Liver (tissue), 9 donors: ENCODE data around the gene ZRSR2. TPM values are rescaled to one million over a fixed set of nuclear protein-coding genes. Genes with fewer than 3 reads are reported as not detected.

Source experiments
- DNase-seq: peaks from one replicate; pipeline ENCODE4 v3.0.0-alpha.2; 2017; ENCODE audit warnings: low spot score
- H3K27ac ChIP-seq, 2 donors: one replicate each; pipeline ENCODE4 v1.7.0; 2013; ENCODE audit warnings: inconsistent platforms in 2 of 2, low read length in 2 of 2, control low read depth in 1 of 2, low read depth in 1 of 2, mild to moderate bottlenecking in 1 of 2
- H3K27me3 ChIP-seq, 4 donors: one replicate each; pipeline versions ENCODE4 v1.6.1 to v1.7.0; 2013; ENCODE audit warnings: low read length in 3 of 4, inconsistent platforms in 1 of 4, mild to moderate bottlenecking in 1 of 4, moderate library complexity in 1 of 4; ENCODE audit not compliant: control insufficient read depth in 4 of 4, insufficient read depth in 4 of 4
- H3K36me3 ChIP-seq, 4 donors: one replicate each; pipeline versions ENCODE4 v1.6.1 to v1.7.0; 2013; ENCODE audit warnings: low read length in 3 of 4, mild to moderate bottlenecking in 3 of 4, low read depth in 1 of 4, moderate library complexity in 1 of 4; ENCODE audit not compliant: control insufficient read depth in 4 of 4, insufficient read depth in 3 of 4
- H3K4me1 ChIP-seq, 4 donors: one replicate each; pipeline versions ENCODE4 v1.6.1 to v1.7.0; 2013; ENCODE audit warnings: low read length in 3 of 4, mild to moderate bottlenecking in 3 of 4, moderate library complexity in 1 of 4; ENCODE audit not compliant: control insufficient read depth in 4 of 4, insufficient read depth in 4 of 4
- H3K4me3 ChIP-seq, 3 donors: one replicate each; pipeline versions ENCODE4 v1.6.1 to v1.7.0; 2013; ENCODE audit warnings: low read length in 3 of 3, control low read depth in 1 of 3, low read depth in 1 of 3, mild to moderate bottlenecking in 1 of 3
- H3K9ac ChIP-seq, 2 donors: one replicate each; pipeline ENCODE4 v1.7.0; 2013; ENCODE audit warnings: low read length in 2 of 2, mild to moderate bottlenecking in 2 of 2, moderate library complexity in 2 of 2, control low read depth in 1 of 2, low read depth in 1 of 2
- H3K9me3 ChIP-seq, 4 donors: one replicate each; pipeline versions ENCODE4 v1.6.1 to v1.7.0; 2013; ENCODE audit warnings: low read length in 3 of 4; ENCODE audit not compliant: control insufficient read depth in 4 of 4
- EGR1 ChIP-seq, 2 donors: IDR thresholded peaks; 2 replicates each; pipeline ENCODE4 v1.6.1; 2016 to 2018; ENCODE audit warnings: antibody characterized with exemption in 2 of 2, low read depth in 2 of 2
- FOXA1 ChIP-seq: IDR thresholded peaks from 2 replicates; pipeline ENCODE4 v1.6.1; 2016; ENCODE audit warnings: antibody characterized with exemption
- FOXA2 ChIP-seq: IDR thresholded peaks from 2 replicates; pipeline ENCODE4 v1.6.1; 2016; ENCODE audit warnings: antibody characterized with exemption
- GABPA ChIP-seq, 2 donors: IDR thresholded peaks in 1 of 2; conservative IDR thresholded peaks in 1 of 2; 2 replicates each; pipeline ENCODE4 v1.6.1; 2016; ENCODE audit warnings: antibody characterized with exemption in 2 of 2, mild to moderate bottlenecking in 1 of 2, moderate library complexity in 1 of 2
- HNF4G ChIP-seq: IDR thresholded peaks from 2 replicates; pipeline ENCODE4 v1.6.1; 2016; ENCODE audit warnings: antibody characterized with exemption
- NR2F2 ChIP-seq: IDR thresholded peaks from 2 replicates; pipeline ENCODE4 v1.6.1; 2016; ENCODE audit warnings: antibody characterized with exemption
- RAD21 ChIP-seq, 2 donors: IDR thresholded peaks; 2 replicates each; pipeline ENCODE4 v1.6.1; 2016; ENCODE audit warnings: antibody characterized with exemption in 2 of 2, mild to moderate bottlenecking in 2 of 2
- RXRA ChIP-seq, 2 donors: IDR thresholded peaks; 2 replicates each; pipeline ENCODE4 v1.6.1; 2017 to 2018; ENCODE audit warnings: antibody characterized with exemption in 2 of 2, mild to moderate bottlenecking in 1 of 2
- SP1 ChIP-seq: IDR thresholded peaks from 2 replicates; pipeline ENCODE4 v1.6.1; 2018; ENCODE audit warnings: antibody characterized with exemption, mild to moderate bottlenecking
- TAF1 ChIP-seq: conservative IDR thresholded peaks from 2 replicates; pipeline ENCODE4 v1.6.1; 2016; ENCODE audit warnings: antibody characterized with exemption, mild to moderate bottlenecking
- YY1 ChIP-seq: IDR thresholded peaks from 2 replicates; pipeline ENCODE4 v1.6.1; 2016; ENCODE audit warnings: antibody characterized with exemption, mild to moderate bottlenecking
- WGBS: extraction: QIAGEN DNeasy Blood & Tissue Kit; methylation state at CpG from one replicate; pipeline ENCODE4 v1.1.7; 2013; 5-methylcytosine and 5-hydroxymethylcytosine counted together
- polyA plus RNA-seq, 2 donors: library from polyadenylated mRNA; stranded (reverse) in 1 of 2; unstranded in 1 of 2; fragments of 200-250 nt in 1 of 2; fragments of >200 nt in 1 of 2; fragmentation: Nextera tagmentation in 1 of 2; extraction: Ambion mirVana in 1 of 2; gene quantifications; one replicate each; pipeline versions ENCODE4 v1.2.1 to v1.2.3, GENCODE V29; 2013 to 2015
- total RNA-seq, 2 donors: library from RNA; depleted of rRNA; stranded (reverse); fragments of >200 nt; gene quantifications; one replicate each; pipeline ENCODE4 v1.2.3, GENCODE V29; 2014
- TF ChIP-seq, protein P1 (sequence below): IDR thresholded peaks from 2 replicates; pipeline ENCODE4 v1.6.1; 2016; ENCODE audit warnings: antibody characterized with exemption, mild to moderate bottlenecking
- TF ChIP-seq, protein P2 (sequence below): IDR thresholded peaks from 2 replicates; pipeline ENCODE4 v1.6.1; 2016; ENCODE audit warnings: antibody characterized with exemption
- TF ChIP-seq, protein P3 (sequence below): fragments of 150-350 bp; IDR thresholded peaks from 2 replicates; pipeline ENCODE4 v1.5.1; 2017; ENCODE audit warnings: improper control_type of control experiment, low read depth, low read length; ENCODE audit not compliant: missing input control
- TF ChIP-seq, protein P4 (sequence below): IDR thresholded peaks from 2 replicates; pipeline ENCODE4 v1.6.1; 2016; ENCODE audit warnings: antibody characterized with exemption
- TF ChIP-seq, protein P5 (sequence below): IDR thresholded peaks from 2 replicates; pipeline ENCODE4 v1.6.1; 2016; ENCODE audit warnings: antibody characterized with exemption
- donor health status: healthy.
- donor health status: healthy.
- donor health status: healthy.
- donor health status: healthy.
- donor health status: healthy.

ZRSR2 gene
- total and polyA plus RNA-seq, 4 donors: 1.4 to 7.0 (median 3.0) TPM

DNA sequence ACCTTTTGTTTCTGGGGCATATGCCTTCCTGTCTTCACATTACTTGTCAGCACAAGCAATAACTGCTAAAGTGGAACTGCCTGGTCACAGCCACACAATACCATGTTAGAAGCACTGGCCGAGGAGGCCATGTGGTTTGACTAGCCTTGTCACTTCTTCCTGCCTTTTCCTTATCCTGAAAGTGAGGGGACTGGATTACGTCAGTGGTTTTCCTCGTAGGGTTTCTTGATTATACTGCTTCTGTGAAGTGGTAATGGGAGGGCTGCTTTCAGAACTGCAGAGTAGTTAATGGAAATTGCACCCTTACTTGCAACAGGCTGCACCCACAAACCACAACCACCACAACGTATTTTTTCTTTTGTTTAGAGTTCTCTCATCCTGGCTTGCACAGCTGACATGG lies 26.6 kb downstream of the ZRSR2 start (continued):
- TF ChIP-seq, protein P1, sequence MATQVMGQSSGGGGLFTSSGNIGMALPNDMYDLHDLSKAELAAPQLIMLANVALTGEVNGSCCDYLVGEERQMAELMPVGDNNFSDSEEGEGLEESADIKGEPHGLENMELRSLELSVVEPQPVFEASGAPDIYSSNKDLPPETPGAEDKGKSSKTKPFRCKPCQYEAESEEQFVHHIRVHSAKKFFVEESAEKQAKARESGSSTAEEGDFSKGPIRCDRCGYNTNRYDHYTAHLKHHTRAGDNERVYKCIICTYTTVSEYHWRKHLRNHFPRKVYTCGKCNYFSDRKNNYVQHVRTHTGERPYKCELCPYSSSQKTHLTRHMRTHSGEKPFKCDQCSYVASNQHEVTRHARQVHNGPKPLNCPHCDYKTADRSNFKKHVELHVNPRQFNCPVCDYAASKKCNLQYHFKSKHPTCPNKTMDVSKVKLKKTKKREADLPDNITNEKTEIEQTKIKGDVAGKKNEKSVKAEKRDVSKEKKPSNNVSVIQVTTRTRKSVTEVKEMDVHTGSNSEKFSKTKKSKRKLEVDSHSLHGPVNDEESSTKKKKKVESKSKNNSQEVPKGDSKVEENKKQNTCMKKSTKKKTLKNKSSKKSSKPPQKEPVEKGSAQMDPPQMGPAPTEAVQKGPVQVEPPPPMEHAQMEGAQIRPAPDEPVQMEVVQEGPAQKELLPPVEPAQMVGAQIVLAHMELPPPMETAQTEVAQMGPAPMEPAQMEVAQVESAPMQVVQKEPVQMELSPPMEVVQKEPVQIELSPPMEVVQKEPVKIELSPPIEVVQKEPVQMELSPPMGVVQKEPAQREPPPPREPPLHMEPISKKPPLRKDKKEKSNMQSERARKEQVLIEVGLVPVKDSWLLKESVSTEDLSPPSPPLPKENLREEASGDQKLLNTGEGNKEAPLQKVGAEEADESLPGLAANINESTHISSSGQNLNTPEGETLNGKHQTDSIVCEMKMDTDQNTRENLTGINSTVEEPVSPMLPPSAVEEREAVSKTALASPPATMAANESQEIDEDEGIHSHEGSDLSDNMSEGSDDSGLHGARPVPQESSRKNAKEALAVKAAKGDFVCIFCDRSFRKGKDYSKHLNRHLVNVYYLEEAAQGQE: no peak
- no peak for TF ChIP-seq EGR1 (IDR thresholded peaks at IDR 0.05; ENCODE audit: low read depth in 2 of 2)
- no peak for TF ChIP-seq GABPA (IDR thresholded peaks at IDR 0.05 in 1 of 2, conservative IDR thresholded peaks at IDR 0.05 in 1 of 2)
- no peak for TF ChIP-seq RAD21 (IDR thresholded peaks at IDR 0.05)
- TF ChIP-seq, protein P2, sequence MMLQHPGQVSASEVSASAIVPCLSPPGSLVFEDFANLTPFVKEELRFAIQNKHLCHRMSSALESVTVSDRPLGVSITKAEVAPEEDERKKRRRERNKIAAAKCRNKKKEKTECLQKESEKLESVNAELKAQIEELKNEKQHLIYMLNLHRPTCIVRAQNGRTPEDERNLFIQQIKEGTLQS: no peak
- TF ChIP-seq RXRA (IDR thresholded peaks at IDR 0.05): no peak

DNA sequence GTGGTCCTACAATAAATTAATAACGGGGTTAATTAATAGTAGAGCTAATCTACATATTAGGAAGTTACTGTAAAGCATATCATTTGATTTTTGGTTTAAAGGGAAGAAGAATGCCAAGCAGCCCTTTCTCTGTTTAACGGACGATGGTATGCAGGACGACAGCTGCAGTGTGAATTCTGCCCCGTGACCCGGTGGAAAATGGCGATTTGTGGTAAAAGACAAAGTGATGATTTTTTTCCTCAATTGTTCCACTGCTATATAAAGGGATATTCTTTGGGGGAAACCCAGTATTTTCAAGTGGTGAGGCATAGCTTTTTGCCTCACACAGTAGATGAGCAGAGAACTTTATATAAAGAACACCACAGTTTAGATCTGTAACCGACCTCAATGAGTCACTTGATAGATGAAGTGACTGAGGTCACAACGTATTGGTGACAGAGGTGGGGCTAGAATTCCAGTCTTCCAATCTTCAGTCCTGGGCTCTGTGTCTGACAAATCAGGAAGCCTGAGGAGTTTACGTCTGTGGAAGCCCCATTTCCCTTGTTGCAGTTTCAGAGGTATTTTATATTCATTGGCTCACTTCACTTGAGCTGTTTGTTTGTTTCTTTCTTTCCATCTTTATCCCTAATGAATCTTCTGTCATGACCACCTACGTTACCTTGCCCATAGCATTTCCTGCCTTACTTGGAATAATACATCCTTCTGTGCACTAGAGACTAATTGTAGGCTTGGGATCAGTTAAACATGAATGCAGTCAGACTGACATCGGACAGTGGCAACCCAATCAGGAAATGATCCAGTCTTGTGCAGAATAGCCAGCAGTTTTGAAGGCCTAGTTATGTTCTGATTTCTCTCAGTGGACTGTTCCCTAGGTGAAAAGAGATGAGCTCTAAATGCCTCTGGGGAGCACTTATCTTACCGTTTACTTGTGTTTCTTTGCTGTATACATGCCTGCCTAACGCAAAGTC lies 30.1 kb downstream of the ZRSR2 start:
- Histone ChIP-seq H3K9me3 (no peaks in the 10 kb centered on the region), H3K27ac (no peak overlapping the region), H3K4me3 (no peak overlapping the region), H3K4me1 (no peaks in the 10 kb centered on the region), H3K36me3 (peaks cover 0 to 56% (median 26%) of the 10 kb centered on the region in 4 donors), H3K9ac (no peak overlapping the region), H3K27me3 (no peaks in the 10 kb centered on the region)
- 91% methylated on average over 14 of the region's 14 CpGs for WGBS
- TF ChIP-seq RXRA (IDR thresholded peaks at IDR 0.05) (no peak), FOXA2 (no peak), RAD21 (IDR thresholded peaks at IDR 0.05) (no peak), TAF1 (no peak), HNF4G (no peak), GABPA (IDR thresholded peaks at IDR 0.05 in 1 of 2, conservative IDR thresholded peaks at IDR 0.05 in 1 of 2) (no peak), FOXA1 (no peak), YY1 (no peak), SP1 (no peak), EGR1 (IDR thresholded peaks at IDR 0.05; ENCODE audit: low read depth in 2 of 2) (no peak), NR2F2 (no peak)
- TF ChIP-seq, protein P3, sequence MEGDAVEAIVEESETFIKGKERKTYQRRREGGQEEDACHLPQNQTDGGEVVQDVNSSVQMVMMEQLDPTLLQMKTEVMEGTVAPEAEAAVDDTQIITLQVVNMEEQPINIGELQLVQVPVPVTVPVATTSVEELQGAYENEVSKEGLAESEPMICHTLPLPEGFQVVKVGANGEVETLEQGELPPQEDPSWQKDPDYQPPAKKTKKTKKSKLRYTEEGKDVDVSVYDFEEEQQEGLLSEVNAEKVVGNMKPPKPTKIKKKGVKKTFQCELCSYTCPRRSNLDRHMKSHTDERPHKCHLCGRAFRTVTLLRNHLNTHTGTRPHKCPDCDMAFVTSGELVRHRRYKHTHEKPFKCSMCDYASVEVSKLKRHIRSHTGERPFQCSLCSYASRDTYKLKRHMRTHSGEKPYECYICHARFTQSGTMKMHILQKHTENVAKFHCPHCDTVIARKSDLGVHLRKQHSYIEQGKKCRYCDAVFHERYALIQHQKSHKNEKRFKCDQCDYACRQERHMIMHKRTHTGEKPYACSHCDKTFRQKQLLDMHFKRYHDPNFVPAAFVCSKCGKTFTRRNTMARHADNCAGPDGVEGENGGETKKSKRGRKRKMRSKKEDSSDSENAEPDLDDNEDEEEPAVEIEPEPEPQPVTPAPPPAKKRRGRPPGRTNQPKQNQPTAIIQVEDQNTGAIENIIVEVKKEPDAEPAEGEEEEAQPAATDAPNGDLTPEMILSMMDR: no peak
- TF ChIP-seq, protein P4, sequence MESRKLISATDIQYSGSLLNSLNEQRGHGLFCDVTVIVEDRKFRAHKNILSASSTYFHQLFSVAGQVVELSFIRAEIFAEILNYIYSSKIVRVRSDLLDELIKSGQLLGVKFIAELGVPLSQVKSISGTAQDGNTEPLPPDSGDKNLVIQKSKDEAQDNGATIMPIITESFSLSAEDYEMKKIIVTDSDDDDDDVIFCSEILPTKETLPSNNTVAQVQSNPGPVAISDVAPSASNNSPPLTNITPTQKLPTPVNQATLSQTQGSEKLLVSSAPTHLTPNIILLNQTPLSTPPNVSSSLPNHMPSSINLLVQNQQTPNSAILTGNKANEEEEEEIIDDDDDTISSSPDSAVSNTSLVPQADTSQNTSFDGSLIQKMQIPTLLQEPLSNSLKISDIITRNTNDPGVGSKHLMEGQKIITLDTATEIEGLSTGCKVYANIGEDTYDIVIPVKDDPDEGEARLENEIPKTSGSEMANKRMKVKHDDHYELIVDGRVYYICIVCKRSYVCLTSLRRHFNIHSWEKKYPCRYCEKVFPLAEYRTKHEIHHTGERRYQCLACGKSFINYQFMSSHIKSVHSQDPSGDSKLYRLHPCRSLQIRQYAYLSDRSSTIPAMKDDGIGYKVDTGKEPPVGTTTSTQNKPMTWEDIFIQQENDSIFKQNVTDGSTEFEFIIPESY: no peak
- TF ChIP-seq, protein P5, sequence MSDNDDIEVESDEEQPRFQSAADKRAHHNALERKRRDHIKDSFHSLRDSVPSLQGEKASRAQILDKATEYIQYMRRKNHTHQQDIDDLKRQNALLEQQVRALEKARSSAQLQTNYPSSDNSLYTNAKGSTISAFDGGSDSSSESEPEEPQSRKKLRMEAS: no peak
- TF ChIP-seq, protein P2: no peak
- DNase-seq: no peak
